Measurements from ENCODE around the gene EIF4A2.

The EIF4A2 gene

DNA sequence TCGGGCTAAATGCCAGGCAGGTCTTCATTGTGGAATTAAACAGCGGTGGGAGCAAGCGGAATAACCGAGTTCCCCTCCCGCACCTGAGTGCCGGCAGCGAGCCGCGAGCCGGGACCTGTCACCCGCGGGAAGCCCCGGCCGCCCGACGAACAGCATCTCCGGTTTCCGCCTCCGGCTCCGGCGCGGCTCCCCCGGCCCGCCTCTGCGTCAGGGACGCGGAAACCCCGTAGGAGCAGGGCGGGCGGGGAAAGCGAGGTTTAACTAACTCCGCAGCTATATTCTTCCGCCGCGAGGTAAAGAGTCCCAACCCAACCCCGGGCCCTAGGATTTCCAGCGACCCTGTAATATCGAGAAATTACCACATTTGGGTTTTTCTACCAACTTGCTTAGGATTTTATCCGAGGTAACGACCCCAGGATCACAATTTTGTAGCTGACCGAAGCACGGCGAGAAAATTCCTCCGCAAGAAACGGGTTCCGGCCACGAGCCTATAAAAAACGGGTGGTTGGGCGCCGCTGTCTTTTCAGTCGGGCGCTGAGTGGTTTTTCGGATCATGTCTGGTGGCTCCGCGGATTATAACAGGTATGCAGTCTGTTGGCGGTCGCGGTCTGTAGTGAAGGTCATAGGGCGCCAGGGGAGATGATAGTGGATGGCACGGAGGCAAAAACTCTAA is at the start of gene EIF4A2:
TSS of gene EIF4A2 (plus strand) at position 520 of the 673 bp plus-strand sequence. CDS start at position 554, 34 bp downstream.
- peak; percentile 90 for DNase-seq

DNA sequence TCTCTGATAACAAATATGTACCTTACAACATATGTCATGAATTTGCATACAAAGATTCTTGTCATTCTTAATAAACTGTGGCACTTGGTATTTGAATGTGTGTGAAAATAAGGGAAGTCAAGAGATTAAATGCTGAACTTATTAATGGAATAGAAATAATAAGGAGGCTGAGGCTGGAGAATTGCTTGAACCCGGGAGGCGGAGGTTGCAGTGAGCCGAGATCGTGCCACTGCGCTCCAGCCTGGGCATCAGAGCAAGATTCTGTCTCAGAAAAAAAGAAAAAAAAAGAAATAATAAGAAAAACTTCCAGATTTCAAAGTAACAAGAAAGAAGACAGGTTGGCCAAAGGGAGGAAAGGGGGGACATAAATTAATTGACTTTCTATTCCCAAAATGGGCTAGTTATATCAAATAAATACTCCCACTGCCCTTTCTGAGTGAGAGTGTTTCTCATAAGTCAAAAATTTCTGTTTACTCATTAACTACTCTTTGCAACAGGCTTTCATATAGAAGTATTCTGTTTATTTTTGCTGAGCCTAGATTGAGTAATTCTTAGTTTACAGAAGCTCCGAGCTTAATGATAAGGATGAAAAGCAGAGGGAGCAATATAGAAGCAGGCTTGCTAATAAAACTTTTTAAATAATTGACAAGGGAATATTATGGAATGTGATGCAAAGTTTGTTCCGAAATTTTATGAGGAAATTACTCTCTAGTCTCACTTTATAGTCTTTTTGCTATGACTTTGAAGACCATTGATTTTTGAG is 40.6 kb upstream of the EIF4A2 start:
- no peak for DNase-seq

DNA sequence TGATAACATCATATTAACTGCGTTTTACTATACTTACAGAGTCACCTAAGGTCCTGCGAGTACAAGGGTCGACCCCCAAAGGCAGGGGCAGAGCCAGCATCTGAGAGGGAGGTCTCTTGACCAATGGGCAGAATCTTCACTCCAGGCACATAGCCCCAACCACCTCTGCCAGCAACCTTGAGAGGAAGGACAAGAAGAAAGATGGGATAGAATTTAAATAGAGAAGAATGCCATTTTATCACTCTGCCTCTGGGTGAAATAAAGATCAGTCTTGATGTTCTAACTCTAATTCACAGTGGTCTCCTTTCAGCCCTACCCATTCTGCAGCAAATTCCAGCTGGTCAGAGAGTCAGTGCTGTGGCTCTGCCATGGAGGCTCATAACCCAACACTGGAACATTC is 39.7 kb upstream of the EIF4A2 start:
- no peak for DNase-seq

DNA sequence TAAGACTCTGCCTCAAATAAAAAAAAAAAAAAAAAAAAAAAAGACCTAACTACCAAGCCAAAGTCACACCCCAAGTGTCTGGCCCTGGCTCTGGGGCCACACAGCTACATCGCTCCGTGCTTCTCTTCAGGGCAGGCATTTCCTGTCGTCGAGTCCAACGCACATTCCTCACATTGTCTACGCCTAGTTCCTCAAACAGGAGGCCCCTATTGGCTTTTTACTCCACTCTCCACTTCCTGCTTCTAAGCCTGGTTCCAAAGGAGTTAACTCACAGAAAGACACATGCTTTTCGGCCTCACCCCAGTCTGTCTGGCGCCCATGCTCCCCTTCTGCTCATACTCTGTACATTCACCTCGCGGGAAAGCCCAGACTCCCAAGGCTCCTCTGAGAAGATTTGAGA is 37.4 kb upstream of the EIF4A2 start:
- no peak for DNase-seq

DNA sequence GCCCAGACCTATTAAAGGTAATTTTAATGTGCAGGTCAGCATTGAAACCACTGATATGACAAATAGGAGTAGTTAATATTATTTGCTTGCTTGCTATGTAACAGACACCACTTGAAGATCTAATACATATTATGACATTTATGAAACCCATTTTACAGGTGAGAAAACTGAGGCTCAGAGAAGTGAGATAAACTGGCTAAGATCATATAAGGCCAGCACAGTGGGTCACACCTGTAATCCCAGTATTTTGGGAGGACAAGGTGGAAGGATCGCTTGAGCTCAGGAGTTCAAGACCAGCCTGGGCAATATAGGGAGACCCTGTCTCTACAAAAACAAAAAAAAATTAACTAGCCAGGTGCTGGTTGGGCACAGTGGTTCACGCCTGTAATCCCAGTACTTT is 33.1 kb upstream of the EIF4A2 start:
- DNase-seq = no peak

DNA sequence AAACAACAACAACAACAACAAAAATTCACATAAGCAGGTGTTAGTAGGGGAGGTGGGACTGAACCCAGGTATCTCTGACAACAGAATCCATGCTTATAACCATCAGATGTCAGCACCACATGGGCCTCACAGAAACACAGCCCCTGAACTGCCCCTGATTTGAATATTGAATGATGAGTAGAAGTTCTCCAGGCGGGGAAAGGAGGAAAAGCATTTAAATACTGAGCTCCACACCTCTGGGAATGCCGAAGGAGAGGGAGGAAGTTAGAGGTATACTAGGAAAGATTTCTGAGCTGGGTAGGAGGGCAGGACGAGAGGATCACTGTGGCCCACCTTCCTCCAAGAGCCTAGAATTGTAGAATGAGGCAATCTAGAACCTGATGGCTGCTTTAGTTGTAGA is 31.9 kb upstream of the EIF4A2 start:
- DNase-seq = no peak

DNA sequence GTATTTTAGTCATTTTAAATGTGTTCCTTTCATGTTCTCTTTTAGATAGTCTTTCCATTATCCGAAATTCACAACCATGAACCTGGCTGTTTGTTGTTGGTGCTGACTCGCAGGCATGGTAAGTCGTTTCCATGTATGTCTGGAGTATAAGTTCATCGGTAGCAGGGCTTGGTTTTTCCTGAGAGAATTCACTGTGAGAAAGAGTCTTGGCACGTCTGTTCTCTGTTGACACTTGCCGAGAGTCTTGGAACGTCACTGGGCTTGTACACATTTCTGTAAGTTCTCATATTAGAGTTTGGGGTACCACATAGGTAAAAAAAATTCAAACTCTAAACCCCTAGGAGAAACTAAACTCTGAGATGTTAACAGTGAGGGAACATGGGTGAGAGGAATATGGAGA is 29.4 kb upstream of the EIF4A2 start:
- DNase-seq = no peak

DNA sequence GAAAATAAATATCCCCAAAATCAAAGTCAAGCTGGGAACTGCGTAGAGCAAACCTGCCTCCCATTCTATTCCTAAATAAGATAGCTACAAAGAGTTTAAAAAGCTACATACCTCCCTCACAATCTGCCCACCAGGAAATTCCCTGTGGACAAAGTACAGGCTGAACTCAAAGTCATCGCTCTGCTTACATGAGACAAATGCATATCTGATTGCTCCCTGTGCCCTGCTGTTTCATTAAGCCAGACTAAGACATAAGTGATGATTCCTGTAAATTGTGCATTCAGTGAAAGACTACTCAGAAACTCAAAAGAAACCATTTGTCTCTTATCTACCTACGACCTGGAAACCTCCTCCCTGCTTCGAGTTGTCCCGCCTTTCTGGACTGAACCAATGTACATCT is 28.5 kb upstream of the EIF4A2 start:
- no peak for DNase-seq

DNA sequence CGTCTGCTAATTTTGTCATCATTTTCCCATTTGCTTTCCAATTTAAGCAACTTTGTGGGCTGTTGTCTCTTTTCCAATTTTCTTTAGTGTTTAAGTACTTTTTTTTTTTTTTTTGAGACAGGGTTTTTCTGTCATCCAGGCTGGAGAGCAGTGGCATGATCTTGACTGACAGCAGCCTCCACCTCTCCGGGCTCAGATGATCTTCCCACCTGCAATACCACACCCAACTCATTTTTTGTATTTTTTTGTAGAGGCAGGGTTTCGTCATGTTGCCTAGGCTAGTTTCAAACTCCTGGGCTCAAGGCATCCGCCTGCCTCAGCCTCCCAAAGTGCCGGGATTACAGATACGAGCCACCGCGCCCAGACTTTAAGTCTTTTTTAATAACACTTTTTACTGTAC is 26.2 kb upstream of the EIF4A2 start:
- DNase-seq = no peak

DNA sequence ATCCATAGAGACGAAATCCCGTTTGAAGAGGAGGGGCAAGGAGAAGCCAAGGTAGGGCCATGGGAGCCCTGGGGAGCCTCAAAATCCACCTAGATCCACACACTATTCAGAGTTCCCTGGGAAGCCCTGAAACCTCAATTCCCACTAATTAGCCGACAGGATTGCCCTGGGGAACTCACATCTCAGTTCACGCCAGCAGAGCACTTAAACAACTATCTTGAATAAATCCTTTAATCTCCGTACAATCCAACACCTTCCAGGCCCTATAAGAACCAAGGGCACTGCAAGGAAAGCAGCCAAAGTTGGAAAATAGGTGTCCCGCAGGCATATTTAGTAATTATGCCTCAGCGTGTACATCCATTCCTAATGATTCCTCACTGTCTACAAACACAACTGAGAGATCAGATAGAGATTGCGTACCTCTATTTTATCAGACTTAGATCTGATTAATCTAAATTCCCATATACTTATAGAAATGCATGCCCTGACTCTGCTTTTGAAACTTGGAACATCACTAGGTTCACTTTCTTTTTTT is 25.6 kb upstream of the EIF4A2 start:
- no peak for DNase-seq

DNA sequence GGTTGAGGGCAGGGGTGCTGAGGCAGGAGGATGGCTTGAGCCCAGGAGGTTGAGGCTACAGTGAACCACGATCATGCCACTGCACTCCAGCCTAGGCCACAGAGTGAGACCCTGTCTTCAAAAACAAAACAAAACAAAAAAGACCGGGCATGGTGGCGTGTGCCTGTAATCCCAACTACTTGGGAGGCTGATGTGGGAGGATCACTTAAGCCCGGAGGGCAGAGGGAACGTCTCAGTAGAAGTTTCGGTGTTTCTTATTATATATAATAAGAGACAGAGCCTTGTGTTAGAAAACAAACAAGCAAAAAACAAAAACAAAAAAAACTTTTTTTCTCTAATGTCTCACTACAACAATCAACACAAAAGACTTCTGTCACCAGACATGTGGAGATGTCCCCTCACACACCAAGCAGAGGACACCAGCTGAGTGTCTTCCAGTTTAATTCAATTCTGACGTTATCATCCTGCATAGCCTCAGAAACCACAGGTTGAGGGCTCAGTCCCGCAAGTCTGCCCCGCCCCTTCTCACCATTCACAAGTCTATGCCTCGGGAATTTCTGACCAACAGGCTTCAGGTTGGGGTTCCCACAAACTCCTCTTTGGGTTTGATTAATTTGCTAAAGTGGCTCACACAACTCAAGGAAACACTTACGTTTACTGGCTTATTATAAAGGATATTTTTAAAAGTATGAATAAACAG is 24.0 kb upstream of the EIF4A2 start:
- DNase-seq = no peak

DNA sequence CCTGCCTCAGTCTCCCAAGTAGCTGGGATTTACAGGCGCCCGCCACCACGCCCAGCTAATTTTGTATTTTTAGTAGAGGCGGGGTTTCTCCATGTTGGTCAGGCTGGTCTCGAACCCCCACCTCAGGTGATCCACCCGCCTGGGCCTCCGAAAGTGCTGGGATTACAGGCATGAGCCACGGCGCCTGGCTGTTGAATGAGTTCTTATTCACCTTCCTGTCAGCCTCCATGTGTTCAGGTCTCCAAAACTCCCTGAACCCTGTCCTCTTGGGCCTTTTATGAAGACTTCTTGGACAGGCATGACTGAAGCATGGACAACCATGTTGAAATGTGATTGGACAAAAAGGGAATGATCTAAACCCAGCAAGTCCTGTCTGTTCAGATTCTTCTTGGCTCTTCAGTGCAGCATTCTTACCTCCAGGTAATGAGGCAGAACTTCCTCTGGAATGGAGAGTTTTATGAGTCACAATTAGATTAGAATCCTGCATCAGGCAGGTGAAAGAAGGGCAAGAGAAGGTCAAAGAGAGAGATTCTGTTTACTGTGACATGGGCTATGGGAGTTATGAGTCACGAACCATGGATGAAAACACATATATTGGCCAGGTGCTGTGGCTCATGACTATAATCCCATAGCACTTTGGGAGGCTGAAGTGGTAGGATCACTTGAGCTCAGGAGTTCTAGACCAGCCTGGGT is 23.1 kb upstream of the EIF4A2 start:
- DNase-seq = no peak

DNA sequence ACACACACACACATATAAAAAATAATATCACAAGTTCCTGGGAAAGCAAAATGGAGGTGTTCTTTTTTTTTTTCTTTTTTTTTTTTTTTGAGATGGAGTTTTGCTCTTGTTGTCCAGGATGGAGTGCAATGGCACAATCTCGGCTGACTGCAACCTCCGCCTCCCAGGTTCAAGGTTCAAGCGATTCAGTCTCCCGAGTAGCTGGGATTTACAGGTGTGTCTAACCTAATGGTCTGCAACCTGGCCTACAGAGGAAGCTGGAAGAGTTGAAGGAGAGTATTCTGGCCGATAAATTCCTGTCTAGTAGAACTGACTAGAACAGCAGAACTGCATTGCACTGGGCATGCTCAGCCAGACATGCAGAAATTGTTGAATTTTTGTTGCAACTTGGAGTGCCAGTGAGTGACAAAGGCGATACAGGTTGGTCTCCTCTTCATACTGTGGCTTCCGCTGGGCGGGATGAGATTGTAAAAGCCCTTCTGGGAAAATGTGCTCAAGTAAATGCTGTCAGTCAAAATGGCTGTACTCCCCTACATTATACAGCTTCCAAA is 22.4 kb upstream of the EIF4A2 start:
- DNase-seq = no peak

DNA sequence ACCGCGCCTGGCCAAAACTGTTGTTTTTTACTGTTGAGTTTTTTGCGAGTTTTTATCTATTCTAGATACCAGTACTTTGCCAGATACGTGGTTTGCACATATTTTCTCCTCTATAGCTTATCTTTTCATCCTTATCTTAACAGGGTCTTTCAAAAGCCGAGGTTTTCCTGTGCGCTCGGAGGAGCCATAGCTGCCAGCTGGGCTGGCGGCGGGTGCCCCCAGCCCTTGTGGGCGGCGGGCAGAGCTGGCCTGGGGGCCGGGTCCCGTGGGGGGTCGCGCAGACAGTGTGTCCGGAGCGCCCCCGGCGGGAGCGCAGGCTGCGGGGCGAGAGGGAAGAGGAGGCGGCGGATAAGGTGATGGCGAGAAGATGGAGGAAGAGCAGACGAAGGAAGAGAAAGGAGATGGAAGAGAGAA is 11.1 kb upstream of the EIF4A2 start:
- DNase-seq = no peak

DNA sequence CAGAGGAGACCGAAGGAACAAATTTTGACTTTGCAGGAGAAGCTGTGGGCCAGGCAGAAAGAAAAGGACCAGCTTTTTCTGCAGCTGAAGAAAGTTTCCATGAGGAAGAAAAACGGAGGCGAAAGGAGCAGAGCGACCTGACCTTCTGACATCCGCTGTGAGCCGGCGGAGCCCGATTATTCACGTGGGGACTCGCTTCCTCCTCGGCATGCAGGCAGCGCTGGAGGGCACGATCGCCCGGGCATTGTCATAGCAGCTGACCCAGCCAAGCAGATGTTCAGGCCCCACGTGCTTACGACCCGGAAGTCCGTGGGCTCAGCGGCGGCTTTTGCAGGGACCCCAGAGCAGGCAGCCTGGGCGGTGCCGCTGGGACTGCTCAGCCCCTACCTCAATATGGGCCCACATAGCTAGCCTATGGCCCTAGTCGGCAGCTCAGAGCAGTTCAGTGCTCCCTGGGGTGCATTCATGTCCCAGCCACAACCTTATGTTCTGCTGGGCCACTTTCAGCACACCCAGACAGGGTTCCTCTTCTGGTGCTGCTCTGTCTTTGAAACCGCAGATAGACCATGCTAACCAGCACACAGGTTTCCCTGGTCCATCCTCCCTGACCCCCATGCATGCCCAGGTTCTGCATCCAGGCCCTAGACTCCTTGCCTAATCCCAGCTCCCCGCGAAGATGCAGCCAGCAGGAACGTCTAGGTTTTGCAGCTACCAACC is 10.5 kb upstream of the EIF4A2 start:
- peak; percentile 62 for DNase-seq

DNA sequence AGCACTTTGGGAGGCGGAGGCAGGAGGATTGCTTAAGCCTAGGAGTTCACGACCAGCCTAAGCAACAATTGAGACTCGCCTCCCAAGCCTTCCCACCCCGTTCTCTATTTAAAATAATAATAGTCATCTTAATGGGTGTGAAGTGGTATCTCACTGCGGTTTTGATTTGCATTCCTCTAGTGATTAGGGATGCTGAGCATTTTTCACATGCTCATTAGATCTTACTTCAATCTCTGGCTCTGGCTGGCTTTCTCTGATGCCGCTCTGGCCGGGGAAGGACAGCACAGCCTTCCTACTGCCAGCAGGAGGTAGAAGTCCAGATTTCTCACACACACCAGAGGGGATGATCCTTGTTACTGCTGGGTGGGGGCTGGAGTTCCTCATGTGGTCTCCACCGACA is 7.4 kb upstream of the EIF4A2 start:
- DNase-seq = no peak

DNA sequence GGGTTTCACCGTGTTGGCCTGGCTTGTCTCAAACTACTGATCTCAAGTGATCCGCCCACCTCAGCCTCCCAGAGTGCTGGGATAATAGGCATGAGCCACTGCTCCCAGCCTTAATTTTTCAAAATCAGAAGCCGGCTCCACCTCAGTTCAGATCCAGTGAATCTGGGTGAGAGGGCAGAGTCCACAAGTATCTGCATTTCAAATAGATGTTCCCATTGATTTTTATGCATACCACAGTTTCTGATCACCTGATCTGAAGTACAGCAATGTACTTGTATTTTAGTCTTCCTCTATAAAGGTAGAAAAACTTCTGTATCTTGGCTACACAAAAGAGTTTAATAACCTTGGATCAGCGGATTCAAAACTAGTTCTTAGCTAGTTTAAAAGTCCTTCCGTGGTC is 4.2 kb upstream of the EIF4A2 start:
- no peak for DNase-seq

DNA sequence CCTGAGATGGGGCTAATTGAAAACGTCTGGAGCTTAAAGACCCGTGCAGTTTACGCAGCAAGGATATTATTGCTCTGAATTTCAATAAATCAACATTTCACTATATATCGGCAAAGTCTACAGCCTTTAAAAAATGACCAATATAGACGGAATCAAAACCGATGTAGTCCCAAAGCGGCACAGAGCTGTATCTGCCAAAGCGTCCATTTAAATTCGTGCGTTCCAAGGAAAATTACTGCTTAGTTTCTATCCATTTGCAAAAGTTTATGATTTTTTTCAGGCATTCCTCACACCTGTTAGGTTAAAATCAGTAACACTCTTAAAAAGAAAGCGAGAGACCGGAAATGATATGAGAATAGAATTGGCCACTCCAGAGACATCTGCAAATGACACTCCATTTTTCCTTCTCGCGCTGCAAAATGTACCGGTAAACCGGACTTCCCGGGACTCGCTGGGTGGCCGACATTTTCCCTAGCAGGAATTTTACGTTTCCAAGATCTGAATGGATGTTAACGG is 777 bp upstream of the EIF4A2 start:
- no peak for DNase-seq

DNA sequence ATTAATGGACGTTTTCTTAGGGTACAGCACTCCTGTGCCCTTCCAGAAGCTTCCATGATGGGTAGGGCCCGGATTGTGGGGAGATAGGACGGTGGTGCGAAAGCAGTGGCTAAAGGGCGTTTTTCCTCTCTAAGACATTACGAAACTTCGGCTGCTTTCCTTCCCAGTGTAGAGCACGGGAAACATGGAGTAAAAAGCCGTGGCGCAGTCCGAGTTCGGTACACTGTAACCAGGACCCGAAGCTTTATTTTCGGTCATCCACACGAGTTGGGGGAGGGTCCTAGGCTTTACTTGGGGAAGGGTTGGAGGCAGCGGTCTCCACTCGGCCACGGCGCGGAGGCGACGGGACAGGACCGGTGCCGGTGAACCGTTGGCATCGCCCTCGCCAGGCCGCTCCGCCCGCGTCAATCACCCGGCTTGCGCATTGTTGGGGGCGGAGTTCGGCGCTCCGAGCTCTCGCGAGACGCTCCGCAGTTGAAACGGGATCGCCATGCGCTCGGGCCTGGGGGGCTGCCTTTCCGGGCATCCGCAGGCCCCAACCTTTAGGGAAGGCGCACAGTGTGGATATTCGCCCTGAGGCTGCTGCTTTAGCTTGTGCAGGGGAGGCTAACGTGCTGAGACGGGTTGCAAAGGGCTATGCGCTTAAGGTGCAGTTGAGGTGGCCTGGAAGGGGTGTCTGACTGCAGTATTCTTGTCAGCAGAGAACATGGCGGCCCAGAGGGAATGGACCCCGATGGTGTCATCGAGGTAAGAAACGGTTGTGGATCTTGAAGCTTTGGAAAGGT is 546 bp downstream of the EIF4A2 start:
- DNase-seq = peak; percentile 84

DNA sequence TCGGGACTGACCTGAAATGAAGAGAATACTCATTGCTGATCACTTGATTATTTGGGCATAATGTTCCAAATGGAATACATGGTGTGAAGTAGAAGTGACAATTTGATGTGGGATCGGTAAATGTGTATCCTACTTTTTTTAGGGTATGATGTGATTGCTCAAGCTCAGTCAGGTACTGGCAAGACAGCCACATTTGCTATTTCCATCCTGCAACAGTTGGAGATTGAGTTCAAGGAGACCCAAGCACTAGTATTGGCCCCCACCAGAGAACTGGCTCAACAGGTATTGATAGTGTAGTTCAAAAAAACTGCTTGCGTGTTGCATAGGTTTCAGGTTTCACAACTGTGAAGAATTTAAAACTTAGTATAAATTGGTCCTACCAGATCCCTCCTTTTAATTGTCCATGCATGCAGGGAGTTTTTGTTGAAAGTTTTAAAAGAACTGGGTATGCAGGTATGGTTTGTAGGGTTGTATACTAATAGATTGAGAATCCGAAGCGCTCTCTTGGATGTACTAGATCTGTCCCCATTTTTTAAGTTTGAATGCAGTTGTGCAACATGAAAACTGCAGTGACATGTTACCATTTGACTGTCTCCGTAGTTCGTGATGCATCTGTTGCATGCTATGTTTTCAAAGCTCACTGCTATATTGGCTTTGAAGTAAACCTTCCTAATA is 1.6 kb downstream of the EIF4A2 start:
- DNase-seq = no peak

Data from activated T-cell treated with anti-CD3 and anti-CD28 coated beads, Interleukin-2, amount 50 U/mL, for 1 hour (primary cell).